Vagina (tissue), 2 donors: ENCODE measurements around the gene NSMCE1.

Experiments
- POLR2AphosphoS5 ChIP-seq, 2 donors: sonication (generic); formaldehyde crosslinking; IDR thresholded peaks; one replicate each; pipeline ENCODE4 v1.9.0; 2017; ENCODE audit warnings: antibody characterized with exemption in 2 of 2, mild to moderate bottlenecking in 2 of 2, low read depth in 1 of 2; ENCODE audit not compliant: insufficient read depth in 1 of 2
- TF ChIP-seq, protein P1 (sequence below), 3 experiments: fragments of 450-650 bp in 2 of 3; fragments of 200-600 bp in 1 of 3; sonication (generic) in 1 of 3; IDR thresholded peaks; one replicate each; pipeline ENCODE4 v1.5.1; 2017 to 2019; ENCODE audit warnings: antibody characterized with exemption in 3 of 3, mild to moderate bottlenecking in 2 of 3, moderate library complexity in 2 of 3

- TF ChIP-seq, protein P1, sequence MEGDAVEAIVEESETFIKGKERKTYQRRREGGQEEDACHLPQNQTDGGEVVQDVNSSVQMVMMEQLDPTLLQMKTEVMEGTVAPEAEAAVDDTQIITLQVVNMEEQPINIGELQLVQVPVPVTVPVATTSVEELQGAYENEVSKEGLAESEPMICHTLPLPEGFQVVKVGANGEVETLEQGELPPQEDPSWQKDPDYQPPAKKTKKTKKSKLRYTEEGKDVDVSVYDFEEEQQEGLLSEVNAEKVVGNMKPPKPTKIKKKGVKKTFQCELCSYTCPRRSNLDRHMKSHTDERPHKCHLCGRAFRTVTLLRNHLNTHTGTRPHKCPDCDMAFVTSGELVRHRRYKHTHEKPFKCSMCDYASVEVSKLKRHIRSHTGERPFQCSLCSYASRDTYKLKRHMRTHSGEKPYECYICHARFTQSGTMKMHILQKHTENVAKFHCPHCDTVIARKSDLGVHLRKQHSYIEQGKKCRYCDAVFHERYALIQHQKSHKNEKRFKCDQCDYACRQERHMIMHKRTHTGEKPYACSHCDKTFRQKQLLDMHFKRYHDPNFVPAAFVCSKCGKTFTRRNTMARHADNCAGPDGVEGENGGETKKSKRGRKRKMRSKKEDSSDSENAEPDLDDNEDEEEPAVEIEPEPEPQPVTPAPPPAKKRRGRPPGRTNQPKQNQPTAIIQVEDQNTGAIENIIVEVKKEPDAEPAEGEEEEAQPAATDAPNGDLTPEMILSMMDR (IDR thresholded peaks at IDR 0.05), result no peak
- no peak for TF ChIP-seq POLR2AphosphoS5 (IDR thresholded peaks at IDR 0.05; ENCODE audit: insufficient read depth in 1 of 2, low read depth in 1 of 2)
Measured at GRCh38 chr16:27219161-27219560, 49.4 kb downstream of the NSMCE1 start.
